OCI-LY7 (cell line): ENCODE measurements around the gene MMS22L.

ENCODE experiments used
- CTCF ChIP-seq: fragments of 200-600 bp; sonication (generic); conservative IDR thresholded peaks from 2 replicates; pipeline ENCODE4 v1.5.1; 2014; ENCODE audit warnings: mild to moderate bottlenecking, antibody characterized with exemption, low read length, moderate library complexity, mixed read lengths
- EZH2phosphoT487 ChIP-seq: fragments of 200-600 bp; sonication (generic); IDR thresholded peaks from 2 replicates; pipeline ENCODE4 v1.6.1; 2018; ENCODE audit warnings: low read depth, borderline replicate concordance, mild to moderate bottlenecking, mixed run types, antibody characterized with exemption, low read length, moderate library complexity, mixed read lengths

- TF ChIP-seq CTCF (no peak), EZH2phosphoT487 (no peak)
Measured at GRCh38 chr6:97128507-97128906, 154.5 kb downstream of the MMS22L start.
